ENCODE results near the gene PSG1.

PSG1 gene

DNA sequence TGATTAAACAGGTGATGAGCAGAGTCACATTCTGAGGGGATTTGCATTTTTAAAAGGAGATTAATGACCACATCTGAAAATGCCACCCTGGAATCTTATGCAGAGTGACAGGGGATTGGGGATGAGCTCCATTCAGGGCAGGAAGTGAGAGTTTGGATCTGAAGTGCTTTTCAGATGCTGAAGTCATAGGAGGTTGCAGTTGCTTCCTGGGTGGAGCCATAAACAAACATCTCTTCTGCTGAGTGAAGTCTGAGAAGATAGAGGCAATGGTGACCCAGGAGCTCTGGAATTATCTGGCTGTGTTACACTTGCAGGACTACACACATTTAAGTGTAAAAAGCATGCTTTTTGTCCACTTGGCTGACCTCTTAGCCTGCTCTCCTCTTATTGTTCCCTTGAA is 62.6 kb downstream of the PSG1 start:
- DNase-seq = no peak

Measured in activated CD4-positive, alpha-beta T cell treated with anti-CD3 and anti-CD28 coated beads for 48 hours (primary cell).